H9 (cell line): ENCODE results near the gene NCOR1. TPM values are rescaled to one million over a fixed set of nuclear protein-coding genes. Genes with fewer than 3 reads are reported as not detected.

Experiments used
- DNase-seq: peaks from one replicate; pipeline ENCODE4 v3.0.0-alpha.2; 2017
- H2AFZ ChIP-seq: one replicate; pipeline ENCODE4 v1.6.1; 2013; ENCODE audit warnings: mild to moderate bottlenecking, low read length, control low read depth, moderate library complexity
- H2AK5ac ChIP-seq: 2 replicates; pipeline ENCODE4 v1.6.1; 2013; ENCODE audit warnings: low read length, control low read depth, mixed read lengths; ENCODE audit not compliant: insufficient read length
- H2BK120ac ChIP-seq: one replicate; pipeline ENCODE4 v1.6.1; 2013; ENCODE audit warnings: low read depth, mild to moderate bottlenecking, low read length, control low read depth, inconsistent platforms; ENCODE audit not compliant: poor library complexity, severe bottlenecking
- H2BK12ac ChIP-seq: 2 replicates; pipeline ENCODE4 v1.6.1; 2013; ENCODE audit warnings: low read length, control low read depth, mixed read lengths, low read depth; ENCODE audit not compliant: insufficient read length
- H2BK15ac ChIP-seq: 2 replicates; pipeline ENCODE4 v1.6.1; 2013; ENCODE audit warnings: low read depth, low read length, control low read depth
- H2BK20ac ChIP-seq: one replicate; pipeline ENCODE4 v1.6.1; 2013; ENCODE audit warnings: low read depth, mild to moderate bottlenecking, low read length, control low read depth, inconsistent platforms; ENCODE audit not compliant: poor library complexity, severe bottlenecking
- H2BK5ac ChIP-seq: 2 replicates; pipeline ENCODE4 v1.6.1; 2013; ENCODE audit warnings: low read length, control low read depth, mixed read lengths; ENCODE audit not compliant: insufficient read length
- H3K14ac ChIP-seq: 2 replicates; pipeline ENCODE4 v1.6.1; 2013; ENCODE audit warnings: low read length, control low read depth; ENCODE audit not compliant: insufficient read depth
- H3K18ac ChIP-seq: 2 replicates; pipeline ENCODE4 v1.6.1; 2013; ENCODE audit warnings: low read depth, mild to moderate bottlenecking, mixed read lengths, low read length, control low read depth; ENCODE audit not compliant: insufficient read length
- H3K23ac ChIP-seq: 2 replicates; pipeline ENCODE4 v1.6.1; 2013; ENCODE audit warnings: low read length, control low read depth, mixed read lengths, low read depth; ENCODE audit not compliant: insufficient read length
- H3K23me2 ChIP-seq: 2 replicates; pipeline ENCODE4 v1.6.1; 2013; ENCODE audit warnings: low read depth, mild to moderate bottlenecking, mixed read lengths, low read length, control low read depth; ENCODE audit not compliant: insufficient read length, poor library complexity, severe bottlenecking
- H3K27ac ChIP-seq: 2 replicates; pipeline ENCODE4 v1.5.1; 2013; ENCODE audit warnings: low read length, control low read depth, mixed read lengths, low read depth; ENCODE audit not compliant: insufficient read length
- H3K27me3 ChIP-seq: 2 replicates; pipeline ENCODE4 v1.6.1; 2013; ENCODE audit warnings: low read length, control low read depth, inconsistent platforms; ENCODE audit not compliant: insufficient read depth
- H3K4ac ChIP-seq: 2 replicates; pipeline ENCODE4 v1.6.1; 2013; ENCODE audit warnings: low read depth, mild to moderate bottlenecking, control low read depth, inconsistent platforms, low read length, moderate library complexity
- H3K4me1 ChIP-seq: 2 replicates; pipeline ENCODE4 v1.6.1; 2013; ENCODE audit warnings: low read length, control low read depth, inconsistent platforms; ENCODE audit not compliant: insufficient read depth
- H3K4me2 ChIP-seq: 2 replicates; pipeline ENCODE4 v1.6.1; 2013; ENCODE audit warnings: low read length, control low read depth, mixed read lengths; ENCODE audit not compliant: insufficient read length, insufficient read depth
- H3K56ac ChIP-seq: 2 replicates; pipeline ENCODE4 v1.6.1; 2013; ENCODE audit warnings: low read depth, mild to moderate bottlenecking, mixed read lengths, low read length, control low read depth; ENCODE audit not compliant: insufficient read length
- H3K79me1 ChIP-seq: 2 replicates; pipeline ENCODE4 v1.6.1; 2013; ENCODE audit warnings: low read depth, mild to moderate bottlenecking, moderate library complexity, low read length, control low read depth, inconsistent platforms; ENCODE audit not compliant: insufficient read depth, poor library complexity, severe bottlenecking
- H3K79me2 ChIP-seq: 2 replicates; pipeline ENCODE4 v1.6.1; 2013; ENCODE audit warnings: low read length, control low read depth, inconsistent platforms; ENCODE audit not compliant: insufficient read depth
- H3K9ac ChIP-seq: 2 replicates; pipeline ENCODE4 v1.6.1; 2013; ENCODE audit warnings: low read length, control low read depth, mixed read lengths; ENCODE audit not compliant: insufficient read length; ENCODE audit errors: extremely low read depth
- H3K9me3 ChIP-seq: one replicate; pipeline ENCODE4 v1.6.1; 2013; ENCODE audit warnings: low read depth, low read length, inconsistent platforms; ENCODE audit not compliant: control insufficient read depth
- H3T11ph ChIP-seq: one replicate; pipeline ENCODE4 v1.6.1; 2013; ENCODE audit warnings: mild to moderate bottlenecking, low read length, control low read depth, inconsistent platforms
- H4K20me1 ChIP-seq: one replicate; pipeline ENCODE4 v1.6.1; 2013; ENCODE audit not compliant: control insufficient read depth, insufficient read length, insufficient read depth
- H4K5ac ChIP-seq: 2 replicates; pipeline ENCODE4 v1.6.1; 2013; ENCODE audit warnings: low read depth, mild to moderate bottlenecking, mixed read lengths, low read length, control low read depth; ENCODE audit not compliant: insufficient read length
- H4K8ac ChIP-seq: replicated peaks from 2 replicates; pipeline ENCODE4 v1.6.1; 2013; ENCODE audit warnings: low read length, control low read depth, mixed read lengths, low read depth; ENCODE audit not compliant: insufficient read length
- H4K91ac ChIP-seq: 2 replicates; pipeline ENCODE4 v1.6.1; 2013; ENCODE audit warnings: low read depth, mild to moderate bottlenecking, moderate library complexity, mixed read lengths, low read length, control low read depth; ENCODE audit not compliant: insufficient read length
- H3K27ac Mint-ChIP-seq, 3 experiments: 2 replicates in 2 of 3; 3 replicates in 1 of 3; pipeline ENCODE4 v1.8.0; 2020 to 2021; ENCODE audit warnings: mixed read lengths in 3 of 3, mild to moderate bottlenecking in 1 of 3, moderate library complexity in 1 of 3
- H3K27me3 Mint-ChIP-seq: 2 replicates; pipeline ENCODE4 v1.8.0; 2021; ENCODE audit warnings: low read depth, mild to moderate bottlenecking, moderate library complexity, mixed read lengths
- H3K36me3 Mint-ChIP-seq, 3 experiments: 2 replicates in 2 of 3; 3 replicates in 1 of 3; pipeline ENCODE4 v1.8.0; 2020 to 2021; ENCODE audit warnings: low read depth in 3 of 3, mixed read lengths in 3 of 3; ENCODE audit not compliant: insufficient read depth in 1 of 3
- H3K4me1 Mint-ChIP-seq, 2 experiments: 2 replicates each; pipeline ENCODE4 v1.8.0; 2020; ENCODE audit warnings: mixed read lengths in 2 of 2
- H3K4me3 Mint-ChIP-seq, 2 experiments: 2 replicates in 1 of 2; 3 replicates in 1 of 2; pipeline ENCODE4 v1.8.0; 2020 to 2021; ENCODE audit warnings: mild to moderate bottlenecking in 2 of 2, mixed read lengths in 2 of 2, moderate library complexity in 1 of 2
- H3K9me3 Mint-ChIP-seq, 2 experiments: 2 replicates in 1 of 2; 3 replicates in 1 of 2; pipeline ENCODE4 v1.8.0; 2020; ENCODE audit warnings: mild to moderate bottlenecking in 2 of 2, mixed read lengths in 2 of 2, moderate library complexity in 1 of 2
- WGBS: extraction: QIAGEN DNeasy Blood & Tissue Kit; methylation state at CpG from one replicate; pipeline ENCODE4 v1.1.7; 2013; ENCODE audit warnings: missing lambda C conversion rate, low lambda C conversion rate, mixed read lengths; ENCODE audit not compliant: insufficient read length; ENCODE audit errors: extremely low coverage; 5-methylcytosine and 5-hydroxymethylcytosine counted together
- total RNA-seq: library from RNA; stranded (reverse); gene quantifications from 2 replicates; pipeline ENCODE4 v1.2.1, GENCODE V29; 2021
- TF ChIP-seq, protein P1 (sequence below): fragments of 200-600 bp; sonication (generic); conservative IDR thresholded peaks from 3 replicates; pipeline ENCODE4 v1.8.0; 2021; ENCODE audit warnings: antibody characterized with exemption, mild to moderate bottlenecking

NCOR1 gene
- total RNA-seq, 1 experiment from 2014 or later, result 119 TPM

DNA sequence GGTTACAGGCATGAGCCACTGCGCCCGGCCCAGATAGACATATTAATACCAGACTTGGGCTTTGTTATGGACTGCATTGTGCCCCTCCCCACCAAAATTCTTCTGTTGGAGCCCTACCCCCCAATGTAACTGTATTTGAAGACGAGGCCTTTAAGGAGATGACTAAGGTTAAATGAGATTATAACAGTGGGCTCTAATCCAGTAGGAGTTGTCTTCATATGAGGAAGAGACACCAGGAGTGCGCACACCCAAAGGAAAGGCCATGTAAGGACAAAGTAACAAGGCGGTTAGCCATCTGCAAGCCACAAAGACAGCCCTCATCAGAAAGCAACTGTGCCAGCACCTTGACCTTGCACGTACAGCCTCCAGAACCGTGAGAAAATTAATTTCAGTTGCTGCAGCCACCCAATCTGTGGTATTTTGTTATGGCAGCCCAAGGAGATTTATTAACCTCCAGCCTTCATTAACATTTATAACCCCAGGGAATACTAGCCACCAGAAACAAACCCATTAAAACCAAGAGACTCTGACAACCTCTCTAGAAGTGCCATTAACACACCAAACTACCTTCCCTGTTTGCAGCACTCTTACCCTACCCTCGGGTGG, 108.1 kb downstream of the NCOR1 start:
- no peaks in the 10 kb centered on the region for H3K79me1 ChIP-seq
- TF ChIP-seq, protein P1, sequence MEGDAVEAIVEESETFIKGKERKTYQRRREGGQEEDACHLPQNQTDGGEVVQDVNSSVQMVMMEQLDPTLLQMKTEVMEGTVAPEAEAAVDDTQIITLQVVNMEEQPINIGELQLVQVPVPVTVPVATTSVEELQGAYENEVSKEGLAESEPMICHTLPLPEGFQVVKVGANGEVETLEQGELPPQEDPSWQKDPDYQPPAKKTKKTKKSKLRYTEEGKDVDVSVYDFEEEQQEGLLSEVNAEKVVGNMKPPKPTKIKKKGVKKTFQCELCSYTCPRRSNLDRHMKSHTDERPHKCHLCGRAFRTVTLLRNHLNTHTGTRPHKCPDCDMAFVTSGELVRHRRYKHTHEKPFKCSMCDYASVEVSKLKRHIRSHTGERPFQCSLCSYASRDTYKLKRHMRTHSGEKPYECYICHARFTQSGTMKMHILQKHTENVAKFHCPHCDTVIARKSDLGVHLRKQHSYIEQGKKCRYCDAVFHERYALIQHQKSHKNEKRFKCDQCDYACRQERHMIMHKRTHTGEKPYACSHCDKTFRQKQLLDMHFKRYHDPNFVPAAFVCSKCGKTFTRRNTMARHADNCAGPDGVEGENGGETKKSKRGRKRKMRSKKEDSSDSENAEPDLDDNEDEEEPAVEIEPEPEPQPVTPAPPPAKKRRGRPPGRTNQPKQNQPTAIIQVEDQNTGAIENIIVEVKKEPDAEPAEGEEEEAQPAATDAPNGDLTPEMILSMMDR, result no peak
- H3K9me3 ChIP-seq, result no peaks in the 10 kb centered on the region
- H2BK5ac ChIP-seq, result no peak overlapping the region
- no peaks in the 10 kb centered on the region for H3K4me1 ChIP-seq
- no peaks in the 10 kb centered on the region for H3K27me3 Mint-ChIP-seq
- no peak overlapping the region for H3K14ac ChIP-seq
- H3K18ac ChIP-seq, result no peak overlapping the region
- no peaks in the 10 kb centered on the region for H3K27me3 ChIP-seq
- H3K4me3 Mint-ChIP-seq, result no peak overlapping the region
- H2BK15ac ChIP-seq, result no peak overlapping the region
- H3K23ac ChIP-seq, result no peak overlapping the region
- no peak overlapping the region for H2AFZ ChIP-seq
- no peak overlapping the region for H2BK20ac ChIP-seq
- H3K27ac ChIP-seq, result no peak overlapping the region
- H4K91ac ChIP-seq, result no peak overlapping the region
- no peaks in the 10 kb centered on the region for H3K79me2 ChIP-seq
- DNase-seq, result no peak
- no peak overlapping the region for H3T11ph ChIP-seq
- no peak overlapping the region for H4K5ac ChIP-seq
- no peak overlapping the region for H3K4me2 ChIP-seq
- H2AK5ac ChIP-seq, result no peak overlapping the region
- no CpG with 5 or more reads among the region's 8 CpGs for WGBS
- no peak overlapping the region for H2BK120ac ChIP-seq
- peaks cover 0 to 3% of the 10 kb centered on the region in 2 experiments; a peak in 1 of 4 replicates for H3K4me1 Mint-ChIP-seq
- peaks cover 23 to 41% (median 32%) of the 10 kb centered on the region in 3 experiments; a peak in 6 of 7 replicates for H3K36me3 Mint-ChIP-seq
- H3K56ac ChIP-seq, result no peak overlapping the region
- peak overlapping the region in 1 of 3 experiments; percentile 29; a peak in 1 of 7 replicates for H3K27ac Mint-ChIP-seq
- no peaks in the 10 kb centered on the region for H4K20me1 ChIP-seq
- no peak overlapping the region for H3K4ac ChIP-seq
- H2BK12ac ChIP-seq, result no peak overlapping the region
- H3K9ac ChIP-seq, result no peak overlapping the region
- no peaks in the 10 kb centered on the region for H3K23me2 ChIP-seq
- no peaks in the 10 kb centered on the region for H3K9me3 Mint-ChIP-seq
- H4K8ac ChIP-seq, result no peak overlapping the region
